CD4-positive, alpha-beta T cell (primary cell): ENCODE measurements around the gene MAP3K8. TPM values are rescaled to one million over a fixed set of nuclear protein-coding genes. Genes with fewer than 3 reads are reported as not detected.
"Not testable (repeated sequence)": the region's sequence is repeated elsewhere in the genome, so short reads cannot be mapped to it uniquely, and the experiment has no call there.

ENCODE experiments used
- ATAC-seq: fragments of 200-7000 bp; cut with Tn5 transposase; one replicate; pipeline ENCODE4 v1.10.0; 2022; ENCODE audit warnings: mild to moderate bottlenecking; ENCODE audit not compliant: poor library complexity
- CTCF ChIA-PET: fragments of 350-600 bp; sonication (Branson Sonifier 250); formaldehyde crosslinking; loops from one replicate; lab custom pipeline; 2021; ENCODE audit warnings: antibody characterized with exemption, inconsistent platforms; lab: Charles Lee
- POLR2A ChIA-PET: fragments of 350-600 bp; sonication (Branson Sonifier 250); formaldehyde crosslinking; loops from one replicate; lab custom pipeline; 2021; ENCODE audit warnings: antibody characterized with exemption, inconsistent platforms; lab: Charles Lee
- DNase-seq, 14 experiments: peaks; one replicate each; pipeline ENCODE4 v3.0.0-alpha.2; 2013 to 2020; ENCODE audit warnings: mixed read lengths in 2 of 14
- H3K27ac ChIP-seq, 2 donors: one replicate each; pipeline versions ENCODE4 v1.5.1 to v1.7.0; 2013; ENCODE audit warnings: low read length in 2 of 2, low read depth in 1 of 2, mild to moderate bottlenecking in 1 of 2
- H3K27me3 ChIP-seq, 2 experiments: 1 replicate in 1 of 2; 2 replicates in 1 of 2; pipeline versions ENCODE4 v1.6.1 to v1.7.0; 2013; ENCODE audit warnings: low read length in 2 of 2, control low read depth in 1 of 2, mild to moderate bottlenecking in 1 of 2, moderate library complexity in 1 of 2; ENCODE audit not compliant: insufficient read depth in 2 of 2, control insufficient read depth in 1 of 2
- H3K36me3 ChIP-seq: one replicate; pipeline ENCODE4 v1.6.1; 2013; ENCODE audit warnings: low read length, control low read depth; ENCODE audit not compliant: insufficient read depth
- H3K4me1 ChIP-seq: one replicate; pipeline ENCODE4 v1.6.1; 2013; ENCODE audit warnings: low read length, control low read depth; ENCODE audit not compliant: insufficient read depth
- H3K4me3 ChIP-seq: one replicate; pipeline ENCODE4 v1.5.1; 2013; ENCODE audit warnings: mild to moderate bottlenecking, low read length, moderate library complexity
- H3K9me3 ChIP-seq, 2 experiments: 1 replicate in 1 of 2; 2 replicates in 1 of 2; pipeline versions ENCODE4 v1.6.1 to v1.7.0; 2013; ENCODE audit warnings: low read length in 2 of 2, mild to moderate bottlenecking in 2 of 2, control low read depth in 1 of 2, moderate library complexity in 1 of 2; ENCODE audit not compliant: control insufficient read depth in 1 of 2, insufficient read depth in 1 of 2
- H3K27ac Mint-ChIP-seq: one replicate; pipeline ENCODE4 v1.8.0; 2020; ENCODE audit warnings: mixed read lengths
- H3K27me3 Mint-ChIP-seq: one replicate; pipeline ENCODE4 v1.8.0; 2021; ENCODE audit warnings: mixed read lengths
- H3K36me3 Mint-ChIP-seq: one replicate; pipeline ENCODE4 v1.8.0; 2021; ENCODE audit warnings: low read depth, mixed read lengths
- H3K4me1 Mint-ChIP-seq: one replicate; pipeline ENCODE4 v1.8.0; 2021; ENCODE audit warnings: low read depth, mixed read lengths
- H3K4me3 Mint-ChIP-seq: one replicate; pipeline ENCODE4 v1.8.0; 2020; ENCODE audit warnings: mild to moderate bottlenecking, mixed read lengths
- H3K9me3 Mint-ChIP-seq: one replicate; pipeline ENCODE4 v1.8.0; 2020; ENCODE audit warnings: mixed read lengths
- CTCF ChIP-seq: fragments of 200-600 bp; IDR thresholded peaks from one replicate; pipeline ENCODE4 v1.8.0; 2022; ENCODE audit warnings: antibody characterized with exemption, mild to moderate bottlenecking
- intact Hi-C, 2 experiments: fragments of 100-400 bp; cut with DNase I in 1 of 2; cut with micrococcal nuclease in 1 of 2; formaldehyde crosslinking; loops; one replicate each; pipeline versions ENCODE4 v1.15.1 to v1.9.0; 2023 to 2025; cut with DNase I, micrococcal nuclease
- total RNA-seq, 174 experiments: library from RNA in 2 of 174; stranded (reverse) in 2 of 174; gene quantifications; one replicate each; pipeline ENCODE4 v1.2.3 and lab custom pipeline; 2021 to 2026

Gene MAP3K8
- total RNA-seq, 2 experiments from 2014 or later = 27.3 to 28.9 TPM

GRCh38 chr10:30472414-30473155 is 38.6 kb downstream of the MAP3K8 start:
- Mint-ChIP-seq H3K9me3 (no peaks in the 10 kb centered on the region), H3K36me3 (no peaks in the 10 kb centered on the region), H3K27me3 (peaks cover 5% of the 10 kb centered on the region), H3K27ac (no peak overlapping the region), H3K4me1 (peaks cover 7% of the 10 kb centered on the region), H3K4me3 (no peak overlapping the region)
- Histone ChIP-seq H3K36me3 (no peaks in the 10 kb centered on the region), H3K4me1 (peaks cover 9% of the 10 kb centered on the region), H3K27ac (no peak overlapping the region), H3K4me3 (no peak overlapping the region), H3K9me3 (no peaks in the 10 kb centered on the region), H3K27me3 (no peaks in the 10 kb centered on the region)
- ChIA-PET CTCF (no interaction called here), POLR2A (interaction anchor here (1.4 kb wide), 1 partner anchor 39 kb away, joined by 3 read pairs; the partner anchor contains the start of gene MAP3K8)
- no peak for TF ChIP-seq CTCF
- ATAC-seq (no peak), DNase-seq (no peak)
- intact Hi-C loops = no loop called here

- H3K9me3 Mint-ChIP-seq, H3K4me1 ChIP-seq, H3K4me1 Mint-ChIP-seq, H3K27ac ChIP-seq, POLR2A ChIA-PET, H3K27me3 ChIP-seq, H3K36me3 ChIP-seq, DNase-seq, H3K27me3 Mint-ChIP-seq, CTCF ChIA-PET, H3K4me3 Mint-ChIP-seq, intact Hi-C loops, H3K9me3 ChIP-seq, ATAC-seq, H3K27ac Mint-ChIP-seq, H3K4me3 ChIP-seq, H3K36me3 Mint-ChIP-seq: not testable (repeated sequence)
Measured at GRCh38 chr10:30475515-30475914, 41.5 kb downstream of the MAP3K8 start.

- no peak overlapping the region for H3K27ac Mint-ChIP-seq
- Histone ChIP-seq H3K27me3 (no peaks in the 10 kb centered on the region), H3K4me1 (no peaks in the 10 kb centered on the region), H3K9me3 (no peaks in the 10 kb centered on the region), H3K36me3 (no peaks in the 10 kb centered on the region), H3K4me3 (no peak overlapping the region), H3K27ac (no peak overlapping the region)
- H3K4me1 Mint-ChIP-seq = no peaks in the 10 kb centered on the region
- no peak for TF ChIP-seq CTCF
- no peak for DNase-seq
- no peaks in the 10 kb centered on the region for H3K36me3 Mint-ChIP-seq
- peaks cover 2% of the 10 kb centered on the region for H3K9me3 Mint-ChIP-seq
- ChIA-PET CTCF (no interaction called here), POLR2A (no interaction called here)
- intact Hi-C loops = no loop called here
- ATAC-seq = no peak
- H3K4me3 Mint-ChIP-seq = no peak overlapping the region
- H3K27me3 Mint-ChIP-seq = peaks cover 5% of the 10 kb centered on the region
Measured at GRCh38 chr10:30476511-30477155, 42.6 kb downstream of the MAP3K8 start.

- H3K9me3 Mint-ChIP-seq, H3K4me3 ChIP-seq, intact Hi-C loops, CTCF ChIA-PET, H3K36me3 ChIP-seq, H3K4me3 Mint-ChIP-seq, ATAC-seq, H3K36me3 Mint-ChIP-seq, H3K27me3 ChIP-seq, H3K9me3 ChIP-seq, H3K4me1 Mint-ChIP-seq, H3K4me1 ChIP-seq, H3K27ac Mint-ChIP-seq, DNase-seq, H3K27me3 Mint-ChIP-seq, POLR2A ChIA-PET, H3K27ac ChIP-seq: not testable (repeated sequence)
Measured at GRCh38 chr10:30479513-30479912, 45.5 kb downstream of the MAP3K8 start.
